ENCODE data around the gene FUCA2.

GRCh38 chr6:143498428-143498827 lies 13.1 kb downstream of the FUCA2 start:
- TF ChIP-seq POLR2A (IDR thresholded peaks at IDR 0.05) (no peak), CTCF (IDR thresholded peaks at IDR 0.05) (no peak)

All from vagina (tissue), 2 donors.